Hindlimb muscle (tissue), 1 donor: Measurements from ENCODE around the gene KIF16B. TPM values are rescaled to one million over a fixed set of nuclear protein-coding genes. Genes with fewer than 3 reads are reported as not detected.
"Not testable (repeated sequence)": the region's sequence is repeated elsewhere in the genome, so short reads cannot be mapped to it uniquely, and the experiment has no call there.

Source experiments
- DNase-seq: peaks from one replicate; pipeline ENCODE4 v3.0.0-alpha.2; 2013
- polyA plus RNA-seq: library from polyadenylated mRNA; unstranded; fragments of 120-200 nt; gene quantifications from one replicate; pipeline ENCODE4 v1.2.1, GENCODE V29; 2013; ENCODE audit not compliant: insufficient read length

KIF16B gene
- polyA plus RNA-seq, 1 donor: 35.1 TPM

GRCh38 chr20:16284385-16285100 lies 288.7 kb downstream of the KIF16B start:
- DNase-seq: no peak

GRCh38 chr20:16283978-16284377 lies 289.3 kb downstream of the KIF16B start:
- no peak for DNase-seq

- DNase-seq: no peak
These were observed 289.9 kb downstream of the KIF16B start for GRCh38 chr20:16283307-16283706.

GRCh38 chr20:16280219-16280618 lies 293.0 kb downstream of the KIF16B start:
- DNase-seq: no peak

- no peak for DNase-seq
These were observed 293.9 kb downstream of the KIF16B start for GRCh38 chr20:16279320-16279719.

- no peak for DNase-seq
These were observed 299.3 kb downstream of the KIF16B start for GRCh38 chr20:16273812-16274555.

- no peak for DNase-seq
These were observed 300.4 kb downstream of the KIF16B start for GRCh38 chr20:16272780-16273360.

- no peak for DNase-seq
These were observed 301.8 kb downstream of the KIF16B start for GRCh38 chr20:16271450-16271849.

GRCh38 chr20:16270989-16271388 lies 302.3 kb downstream of the KIF16B start:
- no peak for DNase-seq

GRCh38 chr20:16270314-16270931 lies 302.8 kb downstream of the KIF16B start:
- DNase-seq: no peak

GRCh38 chr20:16267526-16267925 lies 305.7 kb downstream of the KIF16B start:
- DNase-seq: no peak

GRCh38 chr20:16265334-16265733 lies 307.9 kb downstream of the KIF16B start:
- no peak for DNase-seq

- DNase-seq: peak; percentile 19
These were observed 309.7 kb downstream of the KIF16B start for GRCh38 chr20:16263582-16263981.

GRCh38 chr20:16262594-16262993 lies 310.7 kb downstream of the KIF16B start:
- no peak for DNase-seq

- no peak for DNase-seq
These were observed 311.4 kb downstream of the KIF16B start for GRCh38 chr20:16261733-16262273.

GRCh38 chr20:16260911-16261310 lies 312.3 kb downstream of the KIF16B start:
- no peak for DNase-seq

- not testable (repeated sequence) for DNase-seq
These were observed 313.1 kb downstream of the KIF16B start for GRCh38 chr20:16260133-16260532.

- no peak for DNase-seq
These were observed 314.5 kb downstream of the KIF16B start for GRCh38 chr20:16258766-16259165.

- DNase-seq: no peak
These were observed 315.3 kb downstream of the KIF16B start for GRCh38 chr20:16257813-16258430.

- peak; percentile 15 for DNase-seq
These were observed 316.2 kb downstream of the KIF16B start for GRCh38 chr20:16257021-16257420.

GRCh38 chr20:16246870-16247269 lies 326.4 kb downstream of the KIF16B start:
- DNase-seq: no peak

GRCh38 chr20:16246291-16246690 lies 327.0 kb downstream of the KIF16B start:
- DNase-seq: no peak
